HepG2 (cell line): Measurements from ENCODE around the gene SSH3. TPM values are rescaled to one million over a fixed set of nuclear protein-coding genes. Genes with fewer than 3 reads are reported as not detected.

ENCODE experiments used
- CEBPG ChIP-seq: IDR thresholded peaks from 2 replicates; pipeline ENCODE4 v1.6.1; 2016
- ELF3 ChIP-seq: IDR thresholded peaks from 2 replicates; pipeline ENCODE4 v1.6.1; 2016; ENCODE audit warnings: missing genetic modification reagents, missing compliant biosample characterization
- FOSL1 ChIP-seq: sonication (generic); formaldehyde crosslinking; IDR thresholded peaks from 2 replicates; pipeline ENCODE4 v1.9.0; 2021; ENCODE audit warnings: missing genetic modification reagents, borderline replicate concordance
- FOSL2 ChIP-seq: sonication (generic); formaldehyde crosslinking; IDR thresholded peaks from 2 replicates; pipeline ENCODE4 v1.4.0; 2020; ENCODE audit warnings: missing genetic modification reagents
- GATAD2A ChIP-seq: IDR thresholded peaks from 2 replicates; pipeline ENCODE4 v1.6.1; 2016
- GLI4 ChIP-seq: sonication (generic); formaldehyde crosslinking; IDR thresholded peaks from 2 replicates; pipeline ENCODE4 v1.5.1; 2020; ENCODE audit warnings: missing genetic modification reagents, mild to moderate bottlenecking, moderate library complexity, borderline replicate concordance
- JUND ChIP-seq: sonication (generic); formaldehyde crosslinking; IDR thresholded peaks from 2 replicates; pipeline ENCODE4 v1.8.0; 2022; ENCODE audit warnings: mild to moderate bottlenecking, missing genetic modification reagents
- KDM2A ChIP-seq: sonication (generic); formaldehyde crosslinking; IDR thresholded peaks from 2 replicates; pipeline ENCODE4 v1.4.0; 2020; ENCODE audit warnings: low read depth, missing genetic modification reagents, borderline replicate concordance
- KLF16 ChIP-seq, 2 experiments: sonication (generic) in 1 of 2; formaldehyde crosslinking in 1 of 2; IDR thresholded peaks; 2 replicates each; pipeline versions ENCODE4 v1.6.1 to v1.8.0; 2016 to 2023; ENCODE audit warnings: missing genetic modification reagents in 2 of 2, missing compliant biosample characterization in 1 of 2
- PPARG ChIP-seq: conservative IDR thresholded peaks from 2 replicates; pipeline ENCODE4 v1.6.1; 2016; ENCODE audit warnings: missing biosample characterization, missing genetic modification reagents
- RARA ChIP-seq: IDR thresholded peaks from 2 replicates; pipeline ENCODE4 v1.6.1; 2016; ENCODE audit warnings: missing genetic modification reagents, missing compliant biosample characterization
- SMAD3 ChIP-seq: sonication (generic); formaldehyde crosslinking; IDR thresholded peaks from 2 replicates; pipeline ENCODE4 v1.4.0; 2020; ENCODE audit warnings: missing genetic modification reagents
- STAG1 ChIP-seq: sonication (generic); formaldehyde crosslinking; IDR thresholded peaks from 2 replicates; pipeline ENCODE4 v1.4.0; 2020; ENCODE audit warnings: missing genetic modification reagents
- TEAD3 ChIP-seq: optimal IDR thresholded peaks from 2 replicates; pipeline ENCODE3; 2016; ENCODE audit warnings: borderline replicate concordance
- YY1 ChIP-seq: IDR thresholded peaks from 2 replicates; pipeline ENCODE4 v1.6.1; 2011; ENCODE audit warnings: low read length, low read depth, moderate library complexity, mild to moderate bottlenecking; ENCODE audit not compliant: insufficient read depth, insufficient replicate concordance
- ZNF652 ChIP-seq: IDR thresholded peaks from 2 replicates; pipeline ENCODE4 v1.6.1; 2016; ENCODE audit warnings: low read depth, borderline replicate concordance
- polyA plus RNA-seq, 8 experiments: library from polyadenylated mRNA; depleted of rRNA in 3 of 8; stranded (reverse) in 7 of 8; unstranded in 1 of 8; fragments of >200 nt; fragmentation: Illumina TruSeq in 4 of 8; extraction: Trizol in 4 of 8; gene quantifications; 2 replicates each; pipeline versions ENCODE4 v1.2.1 to v1.2.3, GENCODE V29; 2011 to 2016; ENCODE audit warnings: low read depth in 4 of 8, missing spikeins in 1 of 8, mixed read lengths in 1 of 8; ENCODE audit not compliant: insufficient read depth in 1 of 8
- total RNA-seq, 5 experiments: library from RNA; depleted of rRNA; stranded (reverse); fragments of >200 nt; fragmentation: Illumina TruSeq; extraction: Trizol; gene quantifications; 2 replicates each; pipeline ENCODE4 v1.2.3, GENCODE V29; 2016; ENCODE audit warnings: low read depth in 1 of 5
- TF ChIP-seq, protein P1 (sequence below): IDR thresholded peaks from 2 replicates; pipeline ENCODE4 v1.6.1; 2018; ENCODE audit warnings: missing genetic modification reagents, mild to moderate bottlenecking, missing compliant biosample characterization
- TF ChIP-seq, protein P2 (sequence below): IDR thresholded peaks from 2 replicates; pipeline ENCODE4 v1.6.1; 2016; ENCODE audit warnings: low read depth, borderline replicate concordance
- TF ChIP-seq, protein P3 (sequence below): sonication (generic); formaldehyde crosslinking; IDR thresholded peaks from 2 replicates; pipeline ENCODE4 v1.5.0; 2020; ENCODE audit warnings: missing genetic modification reagents
- TF ChIP-seq, protein P4 (sequence below): IDR thresholded peaks from 2 replicates; pipeline ENCODE4 v1.6.1; 2018; ENCODE audit warnings: missing genetic modification reagents
- TF ChIP-seq, protein P5 (sequence below), 2 experiments: sonication (generic) in 1 of 2; formaldehyde crosslinking in 1 of 2; IDR thresholded peaks; 2 replicates each; pipeline versions ENCODE4 v1.4.0 to v1.6.1; 2018 to 2020; ENCODE audit warnings: missing genetic modification reagents in 2 of 2, borderline replicate concordance in 1 of 2, low read depth in 1 of 2, mild to moderate bottlenecking in 1 of 2, missing biosample characterization in 1 of 2
- TF ChIP-seq, protein P6 (sequence below): sonication (generic); formaldehyde crosslinking; IDR thresholded peaks from 2 replicates; pipeline ENCODE4 v1.5.1; 2020; ENCODE audit warnings: mild to moderate bottlenecking, moderate library complexity, missing genetic modification reagents

SSH3 gene
- total and polyA plus RNA-seq, 2 of the 13 experiments (the other 11 are each of a cell fraction or from before 2014, with no cell fraction given): 12.4 to 18.8 TPM

DNA sequence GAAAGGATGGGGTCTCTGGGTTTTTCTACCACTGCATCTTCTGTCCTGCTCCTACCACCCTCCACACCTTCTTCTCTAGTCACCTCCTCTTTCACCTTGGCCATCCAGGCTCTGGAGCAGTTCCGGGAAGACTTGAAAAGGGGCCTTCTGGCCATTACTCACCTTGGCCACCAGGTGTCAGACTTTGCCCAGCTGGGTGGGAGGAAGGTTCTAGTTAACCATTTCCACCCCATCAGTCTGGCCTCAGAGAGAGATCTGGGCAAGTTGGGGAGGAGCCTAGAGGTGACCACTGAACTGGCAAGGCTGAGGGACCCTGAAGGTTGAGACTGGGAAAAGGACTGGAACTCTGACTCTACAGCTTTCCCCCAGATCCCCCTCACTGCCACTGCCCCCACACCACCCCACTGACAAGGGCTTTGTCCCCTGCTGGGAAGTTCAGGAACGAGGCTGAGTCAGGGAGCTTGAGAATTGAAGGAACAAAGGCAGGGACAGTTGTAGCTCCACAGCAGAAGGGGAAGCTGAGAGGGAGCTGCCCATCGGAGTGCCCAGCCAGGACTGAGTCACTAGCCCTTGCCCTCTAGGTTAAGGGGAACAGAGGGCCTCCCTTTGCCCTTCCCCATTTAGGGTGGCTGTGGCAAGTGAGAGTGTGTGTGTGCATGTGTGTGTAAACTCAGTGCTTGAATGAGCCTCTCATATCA, 53.7 kb downstream of the SSH3 start (continued):
- peak; percentile 100 for TF ChIP-seq ZNF652 (CRISPR knock-in tag)
- TF ChIP-seq FOSL1: no peak
- peak; percentile 54; the same call in 1 of the 2 replicates for TF ChIP-seq ELF3 (CRISPR knock-in tag)
- peak in 1 of 2 experiments; percentile 62; a peak in 1 of 4 replicates for TF ChIP-seq KLF16 (CRISPR knock-in tag; IDR thresholded peaks at IDR 0.05)
- TF ChIP-seq, protein P1, sequence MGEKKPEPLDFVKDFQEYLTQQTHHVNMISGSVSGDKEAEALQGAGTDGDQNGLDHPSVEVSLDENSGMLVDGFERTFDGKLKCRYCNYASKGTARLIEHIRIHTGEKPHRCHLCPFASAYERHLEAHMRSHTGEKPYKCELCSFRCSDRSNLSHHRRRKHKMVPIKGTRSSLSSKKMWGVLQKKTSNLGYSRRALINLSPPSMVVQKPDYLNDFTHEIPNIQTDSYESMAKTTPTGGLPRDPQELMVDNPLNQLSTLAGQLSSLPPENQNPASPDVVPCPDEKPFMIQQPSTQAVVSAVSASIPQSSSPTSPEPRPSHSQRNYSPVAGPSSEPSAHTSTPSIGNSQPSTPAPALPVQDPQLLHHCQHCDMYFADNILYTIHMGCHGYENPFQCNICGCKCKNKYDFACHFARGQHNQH (CRISPR knock-in tag): peak; percentile 63; the same call in 1 of the 2 replicates
- peak; percentile 56 for TF ChIP-seq FOSL2
- 0 out of 2 replicates have a peak, but pooled peaks have one; percentile 30 for TF ChIP-seq RARA (CRISPR knock-in tag)
- peak; percentile 61 for TF ChIP-seq TEAD3 (CRISPR knock-in tag)
- peak; percentile 11; the same call in 1 of the 2 replicates for TF ChIP-seq CEBPG
- TF ChIP-seq, protein P2, sequence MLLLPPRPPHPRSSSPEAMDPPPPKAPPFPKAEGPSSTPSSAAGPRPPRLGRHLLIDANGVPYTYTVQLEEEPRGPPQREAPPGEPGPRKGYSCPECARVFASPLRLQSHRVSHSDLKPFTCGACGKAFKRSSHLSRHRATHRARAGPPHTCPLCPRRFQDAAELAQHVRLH: peak; percentile 78; the same call in 1 of the 2 replicates
- 0 out of 2 replicates have a peak, but pooled peaks have one; percentile 72 for TF ChIP-seq SMAD3 (CRISPR knock-in tag)
- TF ChIP-seq JUND: no peak
- TF ChIP-seq STAG1 (CRISPR knock-in tag): peak; percentile 87
- TF ChIP-seq, protein P3, sequence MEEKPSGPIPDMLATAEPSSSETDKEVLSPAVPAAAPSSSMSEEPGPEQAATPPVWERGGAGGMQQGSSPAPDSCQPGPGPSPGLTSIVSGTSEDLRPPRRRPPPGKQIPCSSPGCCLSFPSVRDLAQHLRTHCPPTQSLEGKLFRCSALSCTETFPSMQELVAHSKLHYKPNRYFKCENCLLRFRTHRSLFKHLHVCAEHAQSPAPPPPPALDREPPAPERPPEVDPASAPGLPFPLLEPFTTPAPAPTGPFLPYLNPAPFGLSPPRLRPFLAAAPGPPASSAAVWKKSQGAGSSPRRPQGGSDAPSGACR (CRISPR knock-in tag): no peak
- peak; percentile 20 for TF ChIP-seq YY1
- TF ChIP-seq, protein P4, sequence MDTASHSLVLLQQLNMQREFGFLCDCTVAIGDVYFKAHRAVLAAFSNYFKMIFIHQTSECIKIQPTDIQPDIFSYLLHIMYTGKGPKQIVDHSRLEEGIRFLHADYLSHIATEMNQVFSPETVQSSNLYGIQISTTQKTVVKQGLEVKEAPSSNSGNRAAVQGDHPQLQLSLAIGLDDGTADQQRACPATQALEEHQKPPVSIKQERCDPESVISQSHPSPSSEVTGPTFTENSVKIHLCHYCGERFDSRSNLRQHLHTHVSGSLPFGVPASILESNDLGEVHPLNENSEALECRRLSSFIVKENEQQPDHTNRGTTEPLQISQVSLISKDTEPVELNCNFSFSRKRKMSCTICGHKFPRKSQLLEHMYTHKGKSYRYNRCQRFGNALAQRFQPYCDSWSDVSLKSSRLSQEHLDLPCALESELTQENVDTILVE: 0 out of 2 replicates have a peak, but pooled peaks have one; percentile 26
- 0 out of 2 replicates have a peak, but pooled peaks have one; percentile 26 for TF ChIP-seq PPARG
- TF ChIP-seq, protein P5, sequence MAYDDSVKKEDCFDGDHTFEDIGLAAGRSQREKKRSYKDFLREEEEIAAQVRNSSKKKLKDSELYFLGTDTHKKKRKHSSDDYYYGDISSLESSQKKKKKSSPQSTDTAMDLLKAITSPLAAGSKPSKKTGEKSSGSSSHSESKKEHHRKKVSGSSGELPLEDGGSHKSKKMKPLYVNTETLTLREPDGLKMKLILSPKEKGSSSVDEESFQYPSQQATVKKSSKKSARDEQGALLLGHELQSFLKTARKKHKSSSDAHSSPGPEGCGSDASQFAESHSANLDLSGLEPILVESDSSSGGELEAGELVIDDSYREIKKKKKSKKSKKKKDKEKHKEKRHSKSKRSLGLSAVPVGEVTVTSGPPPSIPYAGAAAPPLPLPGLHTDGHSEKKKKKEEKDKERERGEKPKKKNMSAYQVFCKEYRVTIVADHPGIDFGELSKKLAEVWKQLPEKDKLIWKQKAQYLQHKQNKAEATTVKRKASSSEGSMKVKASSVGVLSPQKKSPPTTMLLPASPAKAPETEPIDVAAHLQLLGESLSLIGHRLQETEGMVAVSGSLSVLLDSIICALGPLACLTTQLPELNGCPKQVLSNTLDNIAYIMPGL (CRISPR knock-in tag; IDR thresholded peaks at IDR 0.05; ENCODE audit: borderline replicate concordance in 1 of 2, low read depth in 1 of 2): peak; percentile 47 to 82; a peak in 1 of 4 replicates
- TF ChIP-seq, protein P6, sequence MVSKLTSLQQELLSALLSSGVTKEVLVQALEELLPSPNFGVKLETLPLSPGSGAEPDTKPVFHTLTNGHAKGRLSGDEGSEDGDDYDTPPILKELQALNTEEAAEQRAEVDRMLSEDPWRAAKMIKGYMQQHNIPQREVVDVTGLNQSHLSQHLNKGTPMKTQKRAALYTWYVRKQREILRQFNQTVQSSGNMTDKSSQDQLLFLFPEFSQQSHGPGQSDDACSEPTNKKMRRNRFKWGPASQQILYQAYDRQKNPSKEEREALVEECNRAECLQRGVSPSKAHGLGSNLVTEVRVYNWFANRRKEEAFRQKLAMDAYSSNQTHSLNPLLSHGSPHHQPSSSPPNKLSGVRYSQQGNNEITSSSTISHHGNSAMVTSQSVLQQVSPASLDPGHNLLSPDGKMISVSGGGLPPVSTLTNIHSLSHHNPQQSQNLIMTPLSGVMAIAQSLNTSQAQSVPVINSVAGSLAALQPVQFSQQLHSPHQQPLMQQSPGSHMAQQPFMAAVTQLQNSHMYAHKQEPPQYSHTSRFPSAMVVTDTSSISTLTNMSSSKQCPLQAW (CRISPR knock-in tag): peak; percentile 77
- peak; percentile 76 for TF ChIP-seq GATAD2A
- TF ChIP-seq GLI4 (CRISPR knock-in tag): no peak
- TF ChIP-seq KDM2A (CRISPR knock-in tag): peak; percentile 40
